Upper lobe of right lung (tissue), 1 donor: Measurements from ENCODE around the gene ITPR2. TPM values are rescaled to one million over a fixed set of nuclear protein-coding genes. Genes with fewer than 3 reads are reported as not detected.
"Not testable (repeated sequence)": the region's sequence is repeated elsewhere in the genome, so short reads cannot be mapped to it uniquely, and the experiment has no call there.

Source experiments
- ATAC-seq: fragments of 200-7000 bp; cut with Tn5 transposase; one replicate; pipeline ENCODE4 v1.9.1; 2020; ENCODE audit warnings: mild to moderate bottlenecking, moderate library complexity
- DNase-seq: peaks from one replicate; pipeline ENCODE4 v3.0.0-alpha.2; 2020
- H3K27ac ChIP-seq: fragments of 200-600 bp; one replicate; pipeline ENCODE4 v1.8.0; 2022
- H3K27me3 ChIP-seq: fragments of 200-600 bp; one replicate; pipeline ENCODE4 v1.8.0; 2022; ENCODE audit warnings: mild to moderate bottlenecking
- H3K36me3 ChIP-seq: fragments of 200-600 bp; one replicate; pipeline ENCODE4 v1.8.0; 2022
- H3K4me1 ChIP-seq: fragments of 200-600 bp; one replicate; pipeline ENCODE4 v1.8.0; 2022
- H3K4me3 ChIP-seq: fragments of 200-600 bp; one replicate; pipeline ENCODE4 v1.8.0; 2022; ENCODE audit warnings: mild to moderate bottlenecking
- H3K9me3 ChIP-seq: fragments of 200-600 bp; one replicate; pipeline ENCODE4 v1.8.0; 2022
- CTCF ChIP-seq: fragments of 200-600 bp; IDR thresholded peaks from one replicate; pipeline ENCODE4 v1.8.0; 2022; ENCODE audit warnings: antibody characterized with exemption
- intact Hi-C: fragments of 100-400 bp; cut with DNase I; formaldehyde crosslinking; loops from one replicate; pipeline ENCODE4 v1.11.0; 2022
- total RNA-seq: library from RNA; stranded (reverse); fragmentation: NEBNext Ultra II Directional; extraction: Animal tissue kit (Norgen Biotek cat#: 25700); gene quantifications from one replicate; pipeline ENCODE4 v1.2.1, GENCODE V29; 2021
- donor health status: DM: no; HTN: yes; CAD: no; lungs with severe emphysema.

ITPR2 gene
- total RNA-seq, 1 donor from 2014 or later: 50.8 TPM

GRCh38 chr12:26611598-26611997 is 221.4 kb downstream of the ITPR2 start:
- no peak overlapping the region for H3K27ac ChIP-seq
- no peaks in the 10 kb centered on the region for H3K9me3 ChIP-seq
- no peaks in the 10 kb centered on the region for H3K27me3 ChIP-seq
- DNase-seq: no peak
- no peak for ATAC-seq
- H3K36me3 ChIP-seq: no peaks in the 10 kb centered on the region
- H3K4me1 ChIP-seq: no peaks in the 10 kb centered on the region
- H3K4me3 ChIP-seq: no peak overlapping the region
- intact Hi-C loops: no loop called here
- no peak for TF ChIP-seq CTCF

- Histone ChIP-seq H3K4me1 (no peaks in the 10 kb centered on the region), H3K4me3 (no peak overlapping the region), H3K27ac (no peak overlapping the region), H3K27me3 (no peaks in the 10 kb centered on the region), H3K36me3 (no peaks in the 10 kb centered on the region), H3K9me3 (no peaks in the 10 kb centered on the region)
- DNase-seq (no peak), ATAC-seq (no peak)
- intact Hi-C loops: no loop called here
- TF ChIP-seq CTCF: no peak
Measured at GRCh38 chr12:26610774-26611173, 222.2 kb downstream of the ITPR2 start.

- intact Hi-C loops: no loop called here
- Histone ChIP-seq H3K9me3 (no peaks in the 10 kb centered on the region), H3K4me1 (no peaks in the 10 kb centered on the region), H3K4me3 (no peak overlapping the region), H3K27ac (no peak overlapping the region), H3K27me3 (no peaks in the 10 kb centered on the region), H3K36me3 (no peaks in the 10 kb centered on the region)
- no peak for DNase-seq
- no peak for TF ChIP-seq CTCF
- no peak for ATAC-seq
Measured at GRCh38 chr12:26609986-26610385, 223.0 kb downstream of the ITPR2 start.

GRCh38 chr12:26608706-26609105 is 224.3 kb downstream of the ITPR2 start:
- intact Hi-C loops: no loop called here

GRCh38 chr12:26608273-26608672 is 224.7 kb downstream of the ITPR2 start:
- intact Hi-C loops: no loop called here
- no peak for TF ChIP-seq CTCF
- DNase-seq (no peak), ATAC-seq (peak; percentile 10)
- H3K27ac ChIP-seq: no peak overlapping the region
- no peaks in the 10 kb centered on the region for H3K36me3 ChIP-seq
- no peaks in the 10 kb centered on the region for H3K4me1 ChIP-seq
- H3K4me3 ChIP-seq: no peak overlapping the region
- no peaks in the 10 kb centered on the region for H3K9me3 ChIP-seq
- H3K27me3 ChIP-seq: no peaks in the 10 kb centered on the region

More at GRCh38 chr12:26608706-26609105, 224.3 kb downstream of the ITPR2 start:
- ATAC-seq: no peak
- no peak for DNase-seq
- Histone ChIP-seq H3K4me3 (no peak overlapping the region), H3K9me3 (no peaks in the 10 kb centered on the region), H3K4me1 (no peaks in the 10 kb centered on the region), H3K36me3 (no peaks in the 10 kb centered on the region), H3K27me3 (no peaks in the 10 kb centered on the region), H3K27ac (no peak overlapping the region)
- TF ChIP-seq CTCF: no peak

GRCh38 chr12:26606911-26607310 is 226.1 kb downstream of the ITPR2 start:
- intact Hi-C loops: no loop called here
- no peak for TF ChIP-seq CTCF
- no peaks in the 10 kb centered on the region for H3K36me3 ChIP-seq
- no peak for ATAC-seq
- no peak overlapping the region for H3K27ac ChIP-seq
- no peak for DNase-seq
- no peaks in the 10 kb centered on the region for H3K9me3 ChIP-seq
- H3K27me3 ChIP-seq: no peaks in the 10 kb centered on the region
- no peaks in the 10 kb centered on the region for H3K4me1 ChIP-seq
- H3K4me3 ChIP-seq: no peak overlapping the region

GRCh38 chr12:26604813-26605212 is 228.2 kb downstream of the ITPR2 start:
- intact Hi-C loops, H3K27ac ChIP-seq, H3K27me3 ChIP-seq, H3K4me1 ChIP-seq, H3K36me3 ChIP-seq, H3K4me3 ChIP-seq, ATAC-seq, H3K9me3 ChIP-seq: not testable (repeated sequence)
- peak; percentile 44 for DNase-seq
